Nephron progenitor cell (in vitro differentiated cells): ENCODE data around the gene VTI1A.

Source experiments
- DNase-seq: peaks from one replicate; pipeline ENCODE4 v3.0.0; 2021
- H3K27ac Mint-ChIP-seq: 2 replicates; pipeline ENCODE4 v1.8.0; 2021; ENCODE audit warnings: mild to moderate bottlenecking, moderate library complexity, mixed read lengths
- H3K27me3 Mint-ChIP-seq: 2 replicates; pipeline ENCODE4 v1.8.0; 2021; ENCODE audit warnings: mild to moderate bottlenecking, low read depth, mixed read lengths; ENCODE audit not compliant: poor library complexity
- H3K36me3 Mint-ChIP-seq: 2 replicates; pipeline ENCODE4 v1.8.0; 2021; ENCODE audit warnings: low read depth, mixed read lengths
- H3K4me1 Mint-ChIP-seq: 2 replicates; pipeline ENCODE4 v1.8.0; 2021; ENCODE audit warnings: mixed read lengths
- H3K4me3 Mint-ChIP-seq: 2 replicates; pipeline ENCODE4 v1.8.0; 2021; ENCODE audit warnings: mild to moderate bottlenecking, moderate library complexity, mixed read lengths
- H3K9me3 Mint-ChIP-seq: 2 replicates; pipeline ENCODE4 v1.8.0; 2021; ENCODE audit warnings: mild to moderate bottlenecking, moderate library complexity, mixed read lengths
- CTCF ChIP-seq: fragments of 200-600 bp; sonication (generic); IDR thresholded peaks from 2 replicates; pipeline ENCODE4 v1.5.0; 2021; ENCODE audit warnings: antibody characterized with exemption

The VTI1A gene

GRCh38 chr10:112805701-112806100 is 358.7 kb downstream of the VTI1A start:
- peaks cover 18% of the 10 kb centered on the region for H3K4me1 Mint-ChIP-seq
- H3K36me3 Mint-ChIP-seq: peaks cover 13% of the 10 kb centered on the region
- H3K9me3 Mint-ChIP-seq: peaks cover 3% of the 10 kb centered on the region
- DNase-seq: no peak
- no peak overlapping the region for H3K4me3 Mint-ChIP-seq
- H3K27me3 Mint-ChIP-seq: no peaks in the 10 kb centered on the region
- H3K27ac Mint-ChIP-seq: no peak overlapping the region
- no peak for TF ChIP-seq CTCF

GRCh38 chr10:112807013-112807412 is 360.0 kb downstream of the VTI1A start:
- DNase-seq: no peak
- no peaks in the 10 kb centered on the region for H3K27me3 Mint-ChIP-seq
- H3K27ac Mint-ChIP-seq: peak overlapping the region; percentile 39
- peaks cover 22% of the 10 kb centered on the region for H3K4me1 Mint-ChIP-seq
- H3K9me3 Mint-ChIP-seq: peaks cover 3% of the 10 kb centered on the region
- H3K4me3 Mint-ChIP-seq: no peak overlapping the region
- no peak for TF ChIP-seq CTCF
- H3K36me3 Mint-ChIP-seq: peaks cover 13% of the 10 kb centered on the region

GRCh38 chr10:112809736-112810135 is 362.7 kb downstream of the VTI1A start:
- Mint-ChIP-seq H3K27ac (no peak overlapping the region), H3K9me3 (peaks cover 3% of the 10 kb centered on the region), H3K4me1 (peaks cover 44% of the 10 kb centered on the region), H3K27me3 (no peaks in the 10 kb centered on the region), H3K36me3 (peaks cover 13% of the 10 kb centered on the region), H3K4me3 (no peak overlapping the region)
- no peak for TF ChIP-seq CTCF
- no peak for DNase-seq

- peaks cover 54% of the 10 kb centered on the region for H3K4me1 Mint-ChIP-seq
- DNase-seq: no peak
- H3K9me3 Mint-ChIP-seq: peaks cover 3% of the 10 kb centered on the region
- H3K36me3 Mint-ChIP-seq: peaks cover 13% of the 10 kb centered on the region
- TF ChIP-seq CTCF: no peak
- no peak overlapping the region for H3K4me3 Mint-ChIP-seq
- no peak overlapping the region for H3K27ac Mint-ChIP-seq
- H3K27me3 Mint-ChIP-seq: no peaks in the 10 kb centered on the region
These were observed 363.7 kb downstream of the VTI1A start for GRCh38 chr10:112810711-112811151.

- Mint-ChIP-seq H3K27me3 (no peaks in the 10 kb centered on the region), H3K9me3 (peaks cover 3% of the 10 kb centered on the region), H3K27ac (no peak overlapping the region), H3K4me3 (no peak overlapping the region), H3K36me3 (peaks cover 11% of the 10 kb centered on the region), H3K4me1 (peaks cover 66% of the 10 kb centered on the region)
- no peak for TF ChIP-seq CTCF
- DNase-seq: no peak
These were observed 364.9 kb downstream of the VTI1A start for GRCh38 chr10:112811741-112812551.

GRCh38 chr10:112812586-112812985 is 365.6 kb downstream of the VTI1A start:
- no peak overlapping the region for H3K4me3 Mint-ChIP-seq
- peaks cover 72% of the 10 kb centered on the region for H3K4me1 Mint-ChIP-seq
- H3K9me3 Mint-ChIP-seq: peaks cover 3% of the 10 kb centered on the region
- H3K27me3 Mint-ChIP-seq: no peaks in the 10 kb centered on the region
- peaks cover 6% of the 10 kb centered on the region for H3K36me3 Mint-ChIP-seq
- TF ChIP-seq CTCF: no peak
- no peak overlapping the region for H3K27ac Mint-ChIP-seq
- DNase-seq: no peak
